Measurements from ENCODE around the gene MKX. TPM values are rescaled to one million over a fixed set of nuclear protein-coding genes. Genes with fewer than 3 reads are reported as not detected.

The MKX gene
- total RNA-seq, 1 donor from 2014 or later = 0.42 TPM

GRCh38 chr10:27635699-27636270 lies 109.8 kb downstream of the MKX start:
- no peaks in the 10 kb centered on the region for H3K27me3 Mint-ChIP-seq (ENCODE audit: unreplicated experiment)
- H3K9me3 Mint-ChIP-seq (ENCODE audit: unreplicated experiment) = peaks cover 3% of the 10 kb centered on the region
- DNase-seq = no peak
- H3K36me3 Mint-ChIP-seq (ENCODE audit: unreplicated experiment) = no peaks in the 10 kb centered on the region
- no peak overlapping the region for H3K4me3 Mint-ChIP-seq (ENCODE audit: unreplicated experiment)
- no peak for TF ChIP-seq CTCF (IDR thresholded peaks at IDR 0.05; ENCODE audit: partially characterized antibody, unreplicated experiment)
- no peak overlapping the region for H3K27ac Mint-ChIP-seq (ENCODE audit: unreplicated experiment)
- no peaks in the 10 kb centered on the region for H3K4me1 Mint-ChIP-seq (ENCODE audit: low read depth, unreplicated experiment)

GRCh38 chr10:27635290-27635689 lies 110.3 kb downstream of the MKX start:
- Mint-ChIP-seq H3K9me3 (ENCODE audit: unreplicated experiment) (peaks cover 3% of the 10 kb centered on the region), H3K27ac (ENCODE audit: unreplicated experiment) (no peak overlapping the region), H3K27me3 (ENCODE audit: unreplicated experiment) (no peaks in the 10 kb centered on the region), H3K36me3 (ENCODE audit: unreplicated experiment) (no peaks in the 10 kb centered on the region), H3K4me1 (ENCODE audit: low read depth, unreplicated experiment) (no peaks in the 10 kb centered on the region), H3K4me3 (ENCODE audit: unreplicated experiment) (no peak overlapping the region)
- no peak for TF ChIP-seq CTCF (IDR thresholded peaks at IDR 0.05; ENCODE audit: partially characterized antibody, unreplicated experiment)
- no peak for DNase-seq

GRCh38 chr10:27628621-27629020 lies 117.0 kb downstream of the MKX start:
- TF ChIP-seq CTCF (IDR thresholded peaks at IDR 0.05; ENCODE audit: partially characterized antibody, unreplicated experiment) = no peak
- Mint-ChIP-seq H3K4me1 (ENCODE audit: low read depth, unreplicated experiment) (peaks cover 24% of the 10 kb centered on the region), H3K27me3 (ENCODE audit: unreplicated experiment) (peaks cover 10% of the 10 kb centered on the region), H3K36me3 (ENCODE audit: unreplicated experiment) (no peaks in the 10 kb centered on the region), H3K9me3 (ENCODE audit: unreplicated experiment) (peaks cover 13% of the 10 kb centered on the region), H3K27ac (ENCODE audit: unreplicated experiment) (no peak overlapping the region), H3K4me3 (ENCODE audit: unreplicated experiment) (no peak overlapping the region)
- no peak for DNase-seq

GRCh38 chr10:27626890-27627289 lies 118.7 kb downstream of the MKX start:
- peaks cover 11% of the 10 kb centered on the region for H3K9me3 Mint-ChIP-seq (ENCODE audit: unreplicated experiment)
- no peak overlapping the region for H3K4me3 Mint-ChIP-seq (ENCODE audit: unreplicated experiment)
- H3K4me1 Mint-ChIP-seq (ENCODE audit: low read depth, unreplicated experiment) = peaks cover 26% of the 10 kb centered on the region
- no peak for DNase-seq
- peak overlapping the region; percentile 13 for H3K27ac Mint-ChIP-seq (ENCODE audit: unreplicated experiment)
- TF ChIP-seq CTCF (IDR thresholded peaks at IDR 0.05; ENCODE audit: partially characterized antibody, unreplicated experiment) = no peak
- H3K36me3 Mint-ChIP-seq (ENCODE audit: unreplicated experiment) = no peaks in the 10 kb centered on the region
- peaks cover 10% of the 10 kb centered on the region for H3K27me3 Mint-ChIP-seq (ENCODE audit: unreplicated experiment)

GRCh38 chr10:27625452-27626211 lies 120.0 kb downstream of the MKX start:
- Mint-ChIP-seq H3K27me3 (ENCODE audit: unreplicated experiment) (peaks cover 10% of the 10 kb centered on the region), H3K9me3 (ENCODE audit: unreplicated experiment) (peaks cover 11% of the 10 kb centered on the region), H3K4me3 (ENCODE audit: unreplicated experiment) (peak overlapping the region; percentile 69), H3K27ac (ENCODE audit: unreplicated experiment) (peak overlapping the region; percentile 96), H3K4me1 (ENCODE audit: low read depth, unreplicated experiment) (peaks cover 27% of the 10 kb centered on the region), H3K36me3 (ENCODE audit: unreplicated experiment) (no peaks in the 10 kb centered on the region)
- DNase-seq = peak; percentile 74
- no peak for TF ChIP-seq CTCF (IDR thresholded peaks at IDR 0.05; ENCODE audit: partially characterized antibody, unreplicated experiment)

Data from glutamatergic neuron (in vitro differentiated cells).